Gastrocnemius medialis (tissue), 4 donors: ENCODE measurements around the gene BCL2L13. TPM values are rescaled to one million over a fixed set of nuclear protein-coding genes. Genes with fewer than 3 reads are reported as not detected.
"Not testable (repeated sequence)": the region's sequence is repeated elsewhere in the genome, so short reads cannot be mapped to it uniquely, and the experiment has no call there.

Source experiments
- ATAC-seq, 2 donors: fragments of 150-250 bp; one replicate each; pipeline ENCODE4 v1.9.1; 2016
- DNase-seq, 2 donors: peaks; one replicate each; pipeline ENCODE4 v3.0.0-alpha.2; 2019
- H3K27ac ChIP-seq, 4 donors: fragments of 200-600 bp; sonication (generic); 1 replicate in 1 of 4; 2 replicates in 3 of 4; pipeline ENCODE4 v1.5.1; 2016 to 2018; ENCODE audit warnings: mild to moderate bottlenecking in 2 of 4, moderate library complexity in 1 of 4
- H3K27me3 ChIP-seq, 3 donors: fragments of 200-600 bp; sonication (generic) in 2 of 3; 1 replicate in 1 of 3; 2 replicates in 2 of 3; pipeline versions ENCODE4 v1.5.1 to v1.6.0; 2016 to 2019; ENCODE audit warnings: mild to moderate bottlenecking in 1 of 3, moderate library complexity in 1 of 3
- H3K36me3 ChIP-seq, 2 donors: fragments of 200-600 bp; sonication (generic) in 1 of 2; one replicate each; pipeline ENCODE4 v1.5.1; 2017 to 2018
- H3K4me1 ChIP-seq, 2 donors: fragments of 200-600 bp; sonication (generic) in 1 of 2; one replicate each; pipeline ENCODE4 v1.5.1; 2016 to 2017; ENCODE audit warnings: mild to moderate bottlenecking in 2 of 2
- H3K4me3 ChIP-seq, 4 donors: fragments of 200-600 bp; sonication (generic) in 3 of 4; 1 replicate in 1 of 4; 2 replicates in 3 of 4; pipeline ENCODE4 v1.5.1; 2016 to 2019; ENCODE audit warnings: mild to moderate bottlenecking in 2 of 4
- H3K9me3 ChIP-seq, 3 donors: fragments of 200-600 bp; sonication (generic) in 2 of 3; 1 replicate in 1 of 3; 2 replicates in 2 of 3; pipeline ENCODE4 v1.5.1; 2016 to 2019
- CTCF ChIP-seq, 5 experiments: fragments of 450-650 bp in 3 of 5; fragments of 200-600 bp in 2 of 5; sonication (generic) in 2 of 5; IDR thresholded peaks in 4 of 5; conservative IDR thresholded peaks in 1 of 5; 1 replicate in 4 of 5; 2 replicates in 1 of 5; pipeline ENCODE4 v1.5.1; 2016 to 2019; ENCODE audit warnings: antibody characterized with exemption in 5 of 5, mild to moderate bottlenecking in 3 of 5, moderate library complexity in 3 of 5
- POLR2A ChIP-seq, 2 donors: fragments of 450-650 bp; IDR thresholded peaks; one replicate each; pipeline ENCODE4 v1.6.1; 2017; ENCODE audit warnings: antibody characterized with exemption in 2 of 2, mild to moderate bottlenecking in 2 of 2, moderate library complexity in 2 of 2
- in situ Hi-C, 4 donors: fragments of 200-750 bp; cut with MboI; loops; one replicate each; pipeline versions ENCODE4 v1.15.0 to v1.8.0; 2017; ENCODE audit warnings: low sequenced_read_pairs in 4 of 4
- intact Hi-C: fragments of 100-400 bp; cut with DNase I; formaldehyde crosslinking; loops from one replicate; pipeline ENCODE4 v1.15.1; 2023; ENCODE audit warnings: low total_unique reads
- total RNA-seq, 4 donors: library from RNA; depleted of rRNA; stranded (reverse); fragments of >200 nt; gene quantifications; one replicate each; pipeline versions ENCODE4 v1.1.0 to v1.2.3, GENCODE V29; 2016

The BCL2L13 gene
- total RNA-seq, 4 donors from 2014 or later, result 162 to 310 (median 231) TPM

GRCh38 chr22:17637490-17638181 is 921 bp upstream of the BCL2L13 start:
- TF ChIP-seq POLR2A (IDR thresholded peaks at IDR 0.05), result no peak
- no peak for TF ChIP-seq CTCF (IDR thresholded peaks at IDR 0.05 in 4 of 5, conservative IDR thresholded peaks at IDR 0.05 in 1 of 5)
- Histone ChIP-seq H3K27ac (peak overlapping the region; percentile 92 to 100 (median 98)), H3K9me3 (no peaks in the 10 kb centered on the region), H3K4me1 (peaks cover 19 to 21% of the 10 kb centered on the region in 2 donors), H3K4me3 (peak overlapping the region; percentile 66 to 95 (median 83)), H3K36me3 (no peaks in the 10 kb centered on the region), H3K27me3 (no peaks in the 10 kb centered on the region)
- peak in 1 of 2 donors; percentile 2 for ATAC-seq
- DNase-seq, result no peak
- in situ Hi-C loops, result loop anchor here in 2 of 4 donors (10.0 to 25.0 kb wide), 2 partner anchors 63 to 475 kb away; partner anchors contain the start of gene HDHD5 (in 1 of the 2)
- intact Hi-C loops, result loop anchor here (2.0 to 10.0 kb wide), 6 partner anchors 35 to 563 kb away; partner anchors contain the start of gene SLC25A18

- Histone ChIP-seq H3K4me3 (peak overlapping the region; percentile 66 to 95 (median 83)), H3K4me1 (peaks cover 19 to 20% of the 10 kb centered on the region in 2 donors), H3K36me3 (no peaks in the 10 kb centered on the region), H3K27ac (peak overlapping the region; percentile 92 to 100 (median 98)), H3K27me3 (no peaks in the 10 kb centered on the region), H3K9me3 (no peaks in the 10 kb centered on the region)
- intact Hi-C loops, result loop anchor here (2.0 to 10.0 kb wide), 6 partner anchors 35 to 563 kb away; partner anchors contain the start of gene SLC25A18
- no peak for TF ChIP-seq POLR2A (IDR thresholded peaks at IDR 0.05)
- TF ChIP-seq CTCF (IDR thresholded peaks at IDR 0.05 in 4 of 5, conservative IDR thresholded peaks at IDR 0.05 in 1 of 5), result no peak
- no peak for DNase-seq
- in situ Hi-C loops, result loop anchor here in 2 of 4 donors (10.0 to 25.0 kb wide), 2 partner anchors 63 to 476 kb away; partner anchors contain the start of gene HDHD5 (in 1 of the 2)
- ATAC-seq, result peak; percentile 37 to 47
Measured at GRCh38 chr22:17638182-17638431, 450 bp upstream of the BCL2L13 start.

GRCh38 chr22:17639247-17639741 is 737 bp downstream of the BCL2L13 start:
- no peaks in the 10 kb centered on the region for H3K36me3 ChIP-seq
- in situ Hi-C loops, result loop anchor here in 2 of 4 donors (10.0 to 25.0 kb wide), 2 partner anchors 64 to 477 kb away; partner anchors contain the start of gene HDHD5 (in 1 of the 2)
- no peak for TF ChIP-seq CTCF (IDR thresholded peaks at IDR 0.05 in 4 of 5, conservative IDR thresholded peaks at IDR 0.05 in 1 of 5)
- TF ChIP-seq POLR2A (IDR thresholded peaks at IDR 0.05), result peak; percentile 36 to 59
- H3K9me3 ChIP-seq, result no peaks in the 10 kb centered on the region
- H3K4me3 ChIP-seq, result peak overlapping the region; percentile 66 to 95 (median 83)
- H3K27ac ChIP-seq, result peak overlapping the region; percentile 92 to 100 (median 98)
- intact Hi-C loops, result loop anchor here (2.0 to 10.0 kb wide), 6 partner anchors 34 to 564 kb away; partner anchors contain the start of gene SLC25A18
- DNase-seq (peak; percentile 49 to 56), ATAC-seq (peak; percentile 78 to 88)
- H3K4me1 ChIP-seq, result peaks cover 12 to 19% of the 10 kb centered on the region in 2 donors
- no peaks in the 10 kb centered on the region for H3K27me3 ChIP-seq

- in situ Hi-C loops (loop anchor here in 1 of 4 donors (25.0 kb wide), 1 partner anchor 479 kb away; the partner anchor contains the start of gene HDHD5), intact Hi-C loops (no loop called here)
- Histone ChIP-seq H3K4me3 (no peak overlapping the region), H3K27ac (peak overlapping the region; percentile 92 to 100 (median 98)), H3K9me3 (no peaks in the 10 kb centered on the region), H3K27me3 (no peaks in the 10 kb centered on the region), H3K36me3 (peaks cover 0 to 5% of the 10 kb centered on the region in 2 donors), H3K4me1 (peaks cover 22 to 29% of the 10 kb centered on the region in 2 donors)
- DNase-seq (no peak), ATAC-seq (no peak)
- TF ChIP-seq CTCF (IDR thresholded peaks at IDR 0.05 in 4 of 5, conservative IDR thresholded peaks at IDR 0.05 in 1 of 5) (no peak), POLR2A (IDR thresholded peaks at IDR 0.05) (no peak)
Measured at GRCh38 chr22:17641269-17641668, 2.7 kb downstream of the BCL2L13 start.

- H3K36me3 ChIP-seq, H3K4me3 ChIP-seq, H3K27me3 ChIP-seq, H3K9me3 ChIP-seq, ATAC-seq, intact Hi-C loops, DNase-seq: not testable (repeated sequence)
- peaks cover 20 to 29% of the 10 kb centered on the region in 2 donors for H3K4me1 ChIP-seq
- in situ Hi-C loops, result loop anchor here in 1 of 4 donors (25.0 kb wide), 1 partner anchor 480 kb away; the partner anchor contains the start of gene HDHD5
- peak overlapping the region in 3 of 4 donors; percentile 29 to 92 (median 44) for H3K27ac ChIP-seq
Measured at GRCh38 chr22:17642357-17642756, 3.8 kb downstream of the BCL2L13 start.
